Psoas muscle (tissue), 8 donors: Measurements from ENCODE around the gene SUFU. TPM values are rescaled to one million over a fixed set of nuclear protein-coding genes. Genes with fewer than 3 reads are reported as not detected.

Experiments used
- ATAC-seq, 4 donors: fragments of 200-7000 bp; cut with Tn5 transposase; one replicate each; pipeline ENCODE4 v1.9.1; 2020; ENCODE audit warnings: moderate library complexity in 3 of 4, mild to moderate bottlenecking in 2 of 4
- DNase-seq, 2 donors: peaks; one replicate each; pipeline ENCODE4 v3.0.0-alpha.2; 2020
- H3K27ac ChIP-seq: fragments of 200-600 bp; one replicate; pipeline ENCODE4 v1.8.0; 2022
- H3K27me3 ChIP-seq, 3 donors: fragments of 200-600 bp in 1 of 3; one replicate each; pipeline versions ENCODE4 v1.6.1 to v1.8.0; 2013 to 2022; ENCODE audit warnings: low read length in 2 of 3, mild to moderate bottlenecking in 2 of 3, moderate library complexity in 1 of 3; ENCODE audit not compliant: insufficient read depth in 3 of 3
- H3K36me3 ChIP-seq, 2 donors: fragments of 200-600 bp in 1 of 2; one replicate each; pipeline versions ENCODE4 v1.6.1 to v1.8.0; 2013 to 2022; ENCODE audit warnings: low read depth in 1 of 2, mild to moderate bottlenecking in 1 of 2, moderate library complexity in 1 of 2; ENCODE audit not compliant: insufficient read depth in 1 of 2
- H3K4me1 ChIP-seq: fragments of 200-600 bp; one replicate; pipeline ENCODE4 v1.8.0; 2022
- H3K4me3 ChIP-seq: fragments of 200-600 bp; one replicate; pipeline ENCODE4 v1.8.0; 2022; ENCODE audit warnings: mild to moderate bottlenecking
- H3K9me3 ChIP-seq: fragments of 200-600 bp; one replicate; pipeline ENCODE4 v1.8.0; 2022
- CTCF ChIP-seq: fragments of 200-600 bp; IDR thresholded peaks from one replicate; pipeline ENCODE4 v1.8.0; 2022; ENCODE audit warnings: antibody characterized with exemption
- WGBS, 3 donors: extraction: QIAGEN DNeasy Blood & Tissue Kit; methylation state at CpG; one replicate each; pipeline versions ENCODE4 v1.1.6 to v1.1.7; 2013; 5-methylcytosine and 5-hydroxymethylcytosine counted together
- intact Hi-C, 2 donors: fragments of 100-400 bp; cut with DNase I; formaldehyde crosslinking; loops; one replicate each; pipeline versions ENCODE4 v1.11.0 to v1.14.2; 2022
- polyA plus RNA-seq, 3 donors: library from polyadenylated mRNA; stranded (reverse); fragments of 200-250 nt; gene quantifications; one replicate each; pipeline ENCODE4 v1.2.3, GENCODE V29; 2013
- total RNA-seq, 4 donors: library from RNA; stranded (reverse); fragmentation: NEBNext Ultra II Directional in 2 of 4; extraction: Animal tissue kit (Norgen Biotek cat#: 25700) in 2 of 4; gene quantifications; one replicate each; pipeline versions ENCODE4 v1.2.1 to v1.2.4, GENCODE V29; 2021 to 2023
- donor health status: healthy with polysubstance abuse.
- donor health status: DM: no; HTN: no; CAD: no; lungs with moderate emphysema.
- donor health status: Bipolar disorder and iron deficiency.
- donor health status: healthy.
- donor health status: DM: yes; HTN: yes; CAD: no.
- donor health status: DM: no; HTN: no; CAD: no.
- donor health status: DM: no; HTN: no; CAD: no.
- donor health status: DM: yes; HTN: yes; CAD: no.

SUFU gene
- total and polyA plus RNA-seq, 7 donors: 2.1 to 6.8 (median 5.1) TPM

- intact Hi-C loops: no loop called here
- ATAC-seq (peak; percentile 97 to 99 (median 98)), DNase-seq (peak; percentile 58 to 81)
- Histone ChIP-seq H3K4me3 (peak overlapping the region; percentile 17), H3K36me3 (peaks cover 0 to 9% of the 10 kb centered on the region in 2 donors), H3K27me3 (no peaks in the 10 kb centered on the region), H3K9me3 (no peaks in the 10 kb centered on the region), H3K4me1 (peaks cover 25% of the 10 kb centered on the region), H3K27ac (peak overlapping the region; percentile 63)
- 45 to 65% (median 48%) methylated on average over 11 of the region's 11 CpGs for WGBS, 3 donors
- no peak for TF ChIP-seq CTCF
Observed at GRCh38 chr10:102555781-102556328, 52.1 kb downstream of the SUFU start.

DNA sequence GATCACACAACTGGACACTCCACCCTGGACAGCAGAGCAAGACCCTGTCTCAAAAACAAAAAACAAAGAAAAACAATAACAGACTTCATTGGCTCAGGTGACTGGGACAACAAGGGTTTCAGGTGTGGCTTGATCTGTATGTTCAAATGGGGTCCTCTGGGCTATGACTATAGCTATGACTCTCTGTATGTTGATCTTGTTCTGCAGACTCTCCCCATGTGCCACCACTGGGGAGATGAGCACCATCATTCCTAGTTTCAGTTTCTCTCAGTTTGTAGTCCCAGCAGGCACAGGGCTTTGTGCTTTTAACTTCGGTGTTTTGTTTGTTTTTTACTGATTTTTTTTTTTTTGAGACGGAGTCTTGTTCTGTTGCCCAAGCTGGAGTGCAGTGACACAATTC, 53.8 kb downstream of the SUFU start:
- 72 to 80% (median 75%) methylated on average over 2 of the region's 2 CpGs for WGBS, 3 donors
- H3K4me3 ChIP-seq: no peak overlapping the region
- H3K4me1 ChIP-seq: peaks cover 25% of the 10 kb centered on the region
- ATAC-seq (no peak), DNase-seq (no peak)
- H3K36me3 ChIP-seq: no peaks in the 10 kb centered on the region
- H3K9me3 ChIP-seq: no peaks in the 10 kb centered on the region
- intact Hi-C loops: no loop called here
- H3K27me3 ChIP-seq: no peaks in the 10 kb centered on the region
- TF ChIP-seq CTCF: no peak
- no peak overlapping the region for H3K27ac ChIP-seq

DNA sequence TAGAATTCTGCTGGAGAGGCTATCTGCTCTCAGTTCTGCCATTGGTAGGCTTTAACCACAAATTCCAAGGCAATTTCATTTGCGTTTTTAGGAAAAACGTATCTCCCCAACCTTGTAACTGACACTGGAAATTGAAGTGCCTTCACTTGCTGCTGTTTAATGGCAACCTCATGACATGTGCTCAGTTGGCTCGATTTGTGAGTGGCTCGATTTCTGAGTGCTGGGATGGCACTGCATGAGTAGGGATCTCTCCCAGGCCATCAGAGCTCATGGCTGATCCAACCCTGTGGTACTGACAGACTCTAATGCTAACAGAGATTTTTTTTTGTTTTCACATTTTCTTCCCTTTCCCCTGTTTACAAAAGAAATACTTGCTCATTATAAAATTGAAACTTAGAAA, 56.0 kb downstream of the SUFU start:
- peak overlapping the region; percentile 36 for H3K27ac ChIP-seq
- ATAC-seq (peak in 3 of 4 donors; percentile 42 to 52 (median 51)), DNase-seq (no peak)
- intact Hi-C loops: no loop called here
- 29 to 62% (median 31%) methylated on average over 4 of the region's 4 CpGs for WGBS, 3 donors
- TF ChIP-seq CTCF: no peak
- H3K9me3 ChIP-seq: no peaks in the 10 kb centered on the region
- peaks cover 25% of the 10 kb centered on the region for H3K4me1 ChIP-seq
- no peaks in the 10 kb centered on the region for H3K27me3 ChIP-seq
- no peaks in the 10 kb centered on the region for H3K36me3 ChIP-seq
- no peak overlapping the region for H3K4me3 ChIP-seq

DNA sequence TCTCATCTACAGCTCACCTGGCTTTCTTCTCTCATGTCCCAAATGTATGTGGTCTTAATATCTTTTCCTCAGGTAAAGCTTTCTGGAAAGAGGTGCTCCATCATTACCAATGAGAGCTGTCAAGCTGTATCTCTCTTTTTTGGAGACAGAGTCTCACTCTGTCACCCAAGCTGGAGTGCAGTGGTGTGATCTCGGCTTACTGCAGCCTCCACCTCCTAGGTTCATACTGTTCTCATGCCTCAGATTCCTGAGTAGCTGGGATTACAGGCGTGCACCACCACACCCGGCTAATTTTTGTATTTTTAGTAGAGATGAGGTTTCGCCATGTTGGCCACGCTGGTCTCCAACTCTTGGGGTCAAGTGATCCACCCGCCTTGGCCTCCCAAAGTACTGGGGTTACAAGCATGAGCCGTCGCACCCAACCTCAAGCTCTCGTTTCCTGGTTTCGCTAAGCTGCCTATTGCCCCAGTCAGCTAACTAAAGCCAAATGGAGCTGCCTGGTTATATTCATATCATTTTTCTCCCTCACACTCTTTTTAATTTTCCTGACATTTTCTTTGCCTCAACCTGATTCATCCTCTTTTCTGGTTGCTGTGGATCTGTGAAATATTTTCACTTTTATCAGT, 60.5 kb downstream of the SUFU start:
- intact Hi-C loops: no loop called here

More for the DNA sequence above, 60.5 kb downstream of the SUFU start:
- DNase-seq: no peak
- no peak for TF ChIP-seq CTCF
- H3K27me3 ChIP-seq: no peaks in the 10 kb centered on the region
- 68 to 86% (median 80%) methylated on average over 10 of the region's 10 CpGs for WGBS, 3 donors
- H3K36me3 ChIP-seq: no peaks in the 10 kb centered on the region
- no peak overlapping the region for H3K27ac ChIP-seq
- no peak for ATAC-seq
- H3K9me3 ChIP-seq: no peaks in the 10 kb centered on the region
- peaks cover 10% of the 10 kb centered on the region for H3K4me1 ChIP-seq
- no peak overlapping the region for H3K4me3 ChIP-seq
